Left lung (tissue), 10 donors: ENCODE results near the gene TTC23L. TPM values are rescaled to one million over a fixed set of nuclear protein-coding genes. Genes with fewer than 3 reads are reported as not detected.

ENCODE experiments used
- ATAC-seq: fragments of 200-7000 bp; cut with Tn5 transposase; one replicate; pipeline ENCODE4 v1.9.1; 2020; ENCODE audit warnings: moderate library complexity
- DNase-seq, 4 donors: peaks; one replicate each; pipeline ENCODE4 v3.0.0-alpha.2; 2013 to 2020
- H3K27ac ChIP-seq, 2 donors: fragments of 200-600 bp; sonication (generic) in 1 of 2; one replicate each; pipeline versions ENCODE4 v1.5.0 to v1.8.0; 2020 to 2021
- H3K27me3 ChIP-seq, 2 donors: fragments of 200-600 bp; sonication (generic) in 1 of 2; one replicate each; pipeline versions ENCODE4 v1.5.0 to v1.8.0; 2020 to 2021
- H3K36me3 ChIP-seq, 2 donors: fragments of 200-600 bp; sonication (generic) in 1 of 2; one replicate each; pipeline versions ENCODE4 v1.5.0 to v1.8.0; 2020 to 2021
- H3K4me1 ChIP-seq, 2 donors: fragments of 200-600 bp; one replicate each; pipeline ENCODE4 v1.8.0; 2021
- H3K4me3 ChIP-seq, 2 donors: fragments of 200-600 bp; sonication (generic) in 1 of 2; one replicate each; pipeline versions ENCODE4 v1.5.0 to v1.8.0; 2020 to 2021; ENCODE audit warnings: mild to moderate bottlenecking in 1 of 2
- H3K9me3 ChIP-seq, 2 donors: fragments of 200-600 bp; sonication (generic) in 1 of 2; one replicate each; pipeline versions ENCODE4 v1.5.0 to v1.8.0; 2020 to 2021
- intact Hi-C, 2 donors: fragments of 100-400 bp; cut with DNase I; formaldehyde crosslinking; loops; one replicate each; pipeline versions ENCODE4 v1.11.2 to v1.14.2; 2022
- polyA plus RNA-seq, 6 donors: library from polyadenylated mRNA; unstranded; fragments of 120-200 nt; gene quantifications; one replicate each; pipeline ENCODE4 v1.2.1, GENCODE V29; 2013; ENCODE audit not compliant: insufficient read length in 6 of 6
- total RNA-seq, 2 donors: library from RNA; stranded (reverse); fragmentation: NEBNext Ultra II Directional; extraction: Animal tissue kit (Norgen Biotek cat#: 25700); gene quantifications; one replicate each; pipeline ENCODE4 v1.2.1, GENCODE V29; 2021
- TF ChIP-seq, protein P1 (sequence below), 2 donors: fragments of 200-600 bp; sonication (generic) in 1 of 2; IDR thresholded peaks; one replicate each; pipeline versions ENCODE4 v1.5.0 to v1.8.0; 2021; ENCODE audit warnings: antibody characterized with exemption in 2 of 2
- donor health status: DM: no; HTN: yes; CAD: no.
- donor health status: DM: no; HTN: no; CAD: no.

TTC23L gene
- total and polyA plus RNA-seq, 8 donors, result 0.20 to 4.5 (median 2.8) TPM

DNA sequence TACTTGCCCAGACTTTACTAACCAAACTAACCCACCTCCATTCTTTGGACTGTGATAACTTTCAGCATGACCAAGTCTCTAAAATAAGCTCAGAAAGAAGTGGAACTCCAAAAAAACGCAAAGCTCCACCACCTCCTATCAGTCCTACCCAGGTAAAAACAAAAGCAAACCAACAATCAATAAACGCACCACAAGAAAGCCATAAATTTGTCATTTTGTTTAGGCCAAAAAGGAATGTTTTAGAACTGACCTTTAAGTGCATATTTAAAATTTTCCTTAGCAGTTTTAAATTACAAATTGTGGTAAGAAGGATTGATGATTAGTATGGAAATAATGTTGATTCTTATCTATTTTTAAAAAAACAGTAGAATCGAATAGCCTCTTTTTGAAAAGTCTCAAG lies 25.5 kb upstream of the TTC23L start:
- intact Hi-C loops, result no loop called here
- ATAC-seq, result no peak
- Histone ChIP-seq H3K27me3 (no peaks in the 10 kb centered on the region), H3K9me3 (no peaks in the 10 kb centered on the region), H3K4me3 (no peak overlapping the region), H3K27ac (no peak overlapping the region), H3K4me1 (no peaks in the 10 kb centered on the region), H3K36me3 (peaks cover 0 to 17% of the 10 kb centered on the region in 2 donors)
- DNase-seq, result no peak
- TF ChIP-seq, protein P1, sequence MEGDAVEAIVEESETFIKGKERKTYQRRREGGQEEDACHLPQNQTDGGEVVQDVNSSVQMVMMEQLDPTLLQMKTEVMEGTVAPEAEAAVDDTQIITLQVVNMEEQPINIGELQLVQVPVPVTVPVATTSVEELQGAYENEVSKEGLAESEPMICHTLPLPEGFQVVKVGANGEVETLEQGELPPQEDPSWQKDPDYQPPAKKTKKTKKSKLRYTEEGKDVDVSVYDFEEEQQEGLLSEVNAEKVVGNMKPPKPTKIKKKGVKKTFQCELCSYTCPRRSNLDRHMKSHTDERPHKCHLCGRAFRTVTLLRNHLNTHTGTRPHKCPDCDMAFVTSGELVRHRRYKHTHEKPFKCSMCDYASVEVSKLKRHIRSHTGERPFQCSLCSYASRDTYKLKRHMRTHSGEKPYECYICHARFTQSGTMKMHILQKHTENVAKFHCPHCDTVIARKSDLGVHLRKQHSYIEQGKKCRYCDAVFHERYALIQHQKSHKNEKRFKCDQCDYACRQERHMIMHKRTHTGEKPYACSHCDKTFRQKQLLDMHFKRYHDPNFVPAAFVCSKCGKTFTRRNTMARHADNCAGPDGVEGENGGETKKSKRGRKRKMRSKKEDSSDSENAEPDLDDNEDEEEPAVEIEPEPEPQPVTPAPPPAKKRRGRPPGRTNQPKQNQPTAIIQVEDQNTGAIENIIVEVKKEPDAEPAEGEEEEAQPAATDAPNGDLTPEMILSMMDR (IDR thresholded peaks at IDR 0.05), result no peak

DNA sequence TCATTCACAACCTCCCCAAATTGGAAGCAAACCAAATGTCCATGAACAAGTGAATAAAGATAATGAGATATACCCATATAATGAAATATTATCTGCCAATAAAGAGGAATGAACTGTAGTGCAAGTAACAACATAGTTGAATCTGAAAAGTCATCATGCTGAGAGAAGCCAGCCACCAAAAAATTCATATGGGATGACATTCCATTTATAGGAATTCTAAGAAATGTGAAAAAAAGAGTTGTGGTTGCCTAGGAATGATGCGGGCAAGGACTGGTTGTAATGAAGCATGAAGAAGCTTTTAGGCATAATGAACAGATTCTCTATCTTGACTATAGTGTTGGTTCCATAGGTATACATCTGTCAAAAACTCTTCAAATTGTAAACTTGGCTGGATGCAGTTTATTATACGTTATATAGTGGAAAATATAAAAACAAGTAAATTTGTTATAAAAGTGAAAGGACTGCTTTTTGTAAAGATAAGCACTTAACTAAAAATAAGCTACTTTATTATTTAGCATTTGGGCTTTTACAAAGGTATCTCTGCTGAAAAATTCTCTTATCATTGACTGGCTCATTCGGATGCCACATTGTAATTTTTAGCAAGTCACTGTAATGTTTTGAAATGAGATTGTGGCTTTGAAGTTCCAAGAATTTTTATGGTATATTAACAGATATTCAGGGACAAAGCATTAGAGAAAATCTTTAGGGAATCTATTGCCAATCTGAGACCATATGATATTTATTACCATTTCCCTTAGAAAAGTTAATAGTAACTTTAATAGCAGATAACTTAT lies 21.2 kb upstream of the TTC23L start:
- ATAC-seq, result no peak
- no peak overlapping the region for H3K27ac ChIP-seq
- intact Hi-C loops, result no loop called here
- TF ChIP-seq, protein P1 (IDR thresholded peaks at IDR 0.05), result no peak
- no peak for DNase-seq
- no peaks in the 10 kb centered on the region for H3K4me1 ChIP-seq
- H3K9me3 ChIP-seq, result no peaks in the 10 kb centered on the region
- peaks cover 0 to 22% of the 10 kb centered on the region in 2 donors for H3K36me3 ChIP-seq
- no peak overlapping the region for H3K4me3 ChIP-seq
- H3K27me3 ChIP-seq, result no peaks in the 10 kb centered on the region

DNA sequence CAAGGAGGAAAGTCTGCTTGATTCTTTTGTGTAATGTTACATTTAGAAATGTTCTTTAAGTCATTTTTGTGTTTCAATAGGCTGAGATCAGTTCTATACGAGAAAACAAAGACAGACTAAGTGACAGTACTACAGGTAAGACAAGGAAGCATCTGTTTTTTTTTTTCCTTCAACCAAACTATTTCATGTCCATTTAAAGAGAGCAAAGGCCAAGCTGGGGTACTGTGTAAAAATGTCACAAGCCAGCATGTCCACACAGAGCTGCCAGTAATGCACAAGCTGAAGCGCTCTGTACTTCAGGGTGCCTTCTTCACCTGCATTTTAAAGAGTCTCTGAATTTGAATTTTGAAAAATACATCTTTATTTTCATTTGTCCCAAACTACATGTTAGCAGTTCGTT lies 20.2 kb upstream of the TTC23L start:
- Histone ChIP-seq H3K4me3 (no peak overlapping the region), H3K27ac (no peak overlapping the region), H3K4me1 (no peaks in the 10 kb centered on the region), H3K27me3 (no peaks in the 10 kb centered on the region), H3K9me3 (no peaks in the 10 kb centered on the region), H3K36me3 (peaks cover 0 to 32% of the 10 kb centered on the region in 2 donors)
- no peak for ATAC-seq
- intact Hi-C loops, result no loop called here
- TF ChIP-seq, protein P1 (IDR thresholded peaks at IDR 0.05), result no peak
- no peak for DNase-seq

DNA sequence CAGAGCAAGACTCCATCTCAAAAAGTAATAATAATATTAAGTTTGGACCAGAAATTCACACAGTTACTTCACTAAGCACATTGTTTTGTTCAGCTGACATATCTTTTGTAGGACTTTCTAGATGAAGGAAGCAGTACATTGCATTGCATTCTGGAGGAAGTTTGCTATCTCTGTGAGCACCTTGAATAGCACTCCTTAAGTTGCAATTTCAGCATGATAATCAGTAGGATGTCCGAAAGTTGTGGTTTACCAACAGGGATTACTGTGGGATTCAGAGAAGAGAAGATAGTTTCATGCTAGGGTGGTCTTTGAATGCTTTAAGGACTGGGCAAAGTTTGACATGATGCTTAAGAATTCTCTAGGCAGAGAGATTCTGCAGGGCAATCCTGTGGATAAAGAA lies 18.4 kb upstream of the TTC23L start:
- Histone ChIP-seq H3K27ac (no peak overlapping the region), H3K27me3 (no peaks in the 10 kb centered on the region), H3K4me1 (no peaks in the 10 kb centered on the region), H3K9me3 (no peaks in the 10 kb centered on the region), H3K4me3 (no peak overlapping the region), H3K36me3 (peaks cover 0 to 27% of the 10 kb centered on the region in 2 donors)
- intact Hi-C loops, result no loop called here
- TF ChIP-seq, protein P1 (IDR thresholded peaks at IDR 0.05), result no peak
- DNase-seq, result no peak
- ATAC-seq, result no peak

DNA sequence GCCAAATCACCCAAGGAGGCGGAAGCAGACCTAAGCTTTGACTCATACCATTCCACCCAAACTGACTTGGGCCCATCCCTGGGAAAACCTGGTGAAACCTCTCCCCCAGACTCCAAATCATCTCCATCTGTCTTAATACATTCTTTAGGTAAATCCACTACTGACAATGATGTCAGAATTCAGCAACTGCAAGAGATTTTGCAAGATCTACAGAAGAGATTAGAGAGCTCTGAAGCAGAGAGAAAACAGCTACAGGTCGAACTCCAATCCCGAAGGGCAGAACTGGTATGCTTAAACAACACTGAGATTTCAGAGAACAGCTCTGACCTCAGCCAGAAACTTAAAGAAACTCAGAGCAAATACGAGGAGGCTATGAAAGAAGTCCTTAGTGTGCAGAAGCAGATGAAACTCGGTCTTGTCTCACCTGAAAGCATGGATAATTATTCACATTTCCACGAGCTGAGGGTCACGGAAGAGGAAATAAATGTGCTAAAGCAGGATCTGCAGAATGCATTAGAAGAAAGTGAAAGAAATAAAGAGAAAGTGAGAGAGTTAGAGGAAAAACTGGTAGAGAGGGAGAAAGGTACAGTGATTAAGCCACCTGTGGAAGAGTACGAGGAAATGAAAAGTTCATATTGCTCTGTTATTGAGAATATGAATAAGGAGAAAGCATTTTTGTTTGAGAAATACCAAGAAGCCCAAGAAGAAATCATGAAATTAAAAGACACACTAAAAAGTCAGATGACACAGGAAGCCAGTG lies 15.8 kb upstream of the TTC23L start:
- no peak for DNase-seq
- intact Hi-C loops, result no loop called here
- Histone ChIP-seq H3K36me3 (peaks cover 0 to 40% of the 10 kb centered on the region in 2 donors), H3K27ac (no peak overlapping the region), H3K9me3 (no peaks in the 10 kb centered on the region), H3K4me1 (no peaks in the 10 kb centered on the region), H3K27me3 (no peaks in the 10 kb centered on the region), H3K4me3 (no peak overlapping the region)
- TF ChIP-seq, protein P1 (IDR thresholded peaks at IDR 0.05), result no peak
- no peak for ATAC-seq
